ENCODE data around the gene OTOP3.

Gene OTOP3

DNA sequence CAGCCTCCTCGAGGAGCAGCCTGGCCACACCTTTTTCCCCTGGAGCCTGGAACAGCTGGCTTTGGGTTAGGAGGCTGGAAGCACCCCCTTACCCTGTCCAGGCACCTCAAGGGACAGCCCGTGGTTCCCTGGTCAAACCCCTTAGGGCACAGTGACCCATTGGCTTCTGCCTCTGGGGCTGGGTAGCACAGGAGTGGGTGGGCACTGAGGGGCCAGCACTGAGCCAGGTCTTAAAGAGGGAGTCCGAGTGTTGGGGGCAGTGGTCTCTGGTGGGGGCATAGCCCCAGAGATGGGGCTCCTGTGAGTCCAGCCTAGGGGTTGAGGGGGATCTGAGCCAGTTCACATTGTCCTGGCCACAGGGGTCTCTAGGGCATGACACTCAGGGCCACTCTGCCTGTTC lies 15.4 kb downstream of the OTOP3 start:
- no peak for TF ChIP-seq EZH2phosphoT487 (IDR thresholded peaks at IDR 0.05; ENCODE audit: low read depth)
- TF ChIP-seq, protein P1, sequence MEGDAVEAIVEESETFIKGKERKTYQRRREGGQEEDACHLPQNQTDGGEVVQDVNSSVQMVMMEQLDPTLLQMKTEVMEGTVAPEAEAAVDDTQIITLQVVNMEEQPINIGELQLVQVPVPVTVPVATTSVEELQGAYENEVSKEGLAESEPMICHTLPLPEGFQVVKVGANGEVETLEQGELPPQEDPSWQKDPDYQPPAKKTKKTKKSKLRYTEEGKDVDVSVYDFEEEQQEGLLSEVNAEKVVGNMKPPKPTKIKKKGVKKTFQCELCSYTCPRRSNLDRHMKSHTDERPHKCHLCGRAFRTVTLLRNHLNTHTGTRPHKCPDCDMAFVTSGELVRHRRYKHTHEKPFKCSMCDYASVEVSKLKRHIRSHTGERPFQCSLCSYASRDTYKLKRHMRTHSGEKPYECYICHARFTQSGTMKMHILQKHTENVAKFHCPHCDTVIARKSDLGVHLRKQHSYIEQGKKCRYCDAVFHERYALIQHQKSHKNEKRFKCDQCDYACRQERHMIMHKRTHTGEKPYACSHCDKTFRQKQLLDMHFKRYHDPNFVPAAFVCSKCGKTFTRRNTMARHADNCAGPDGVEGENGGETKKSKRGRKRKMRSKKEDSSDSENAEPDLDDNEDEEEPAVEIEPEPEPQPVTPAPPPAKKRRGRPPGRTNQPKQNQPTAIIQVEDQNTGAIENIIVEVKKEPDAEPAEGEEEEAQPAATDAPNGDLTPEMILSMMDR (IDR thresholded peaks at IDR 0.05; ENCODE audit: low read depth, low read length), result no peak
- Histone ChIP-seq H2AFZ (ENCODE audit: low read depth, low read length) (no peak overlapping the region), H3K4me3 (ENCODE audit: low read length) (no peak overlapping the region), H3K27ac (ENCODE audit: low read length) (no peak overlapping the region), H3K9me3 (ENCODE audit: insufficient read depth, low read length) (no peaks in the 10 kb centered on the region), H3K9ac (ENCODE audit: low read length) (no peak overlapping the region), H3K79me2 (ENCODE audit: low read length) (no peaks in the 10 kb centered on the region), H4K20me1 (ENCODE audit: insufficient read depth, low read length) (no peaks in the 10 kb centered on the region), H3K27me3 (ENCODE audit: low read depth, low read length) (no peaks in the 10 kb centered on the region), H3K4me2 (ENCODE audit: low read length) (no peak overlapping the region), H3K4me1 (ENCODE audit: low read length) (peaks cover 8% of the 10 kb centered on the region), H3K36me3 (replicated peaks; ENCODE audit: low read depth, low read length) (no peaks in the 10 kb centered on the region)

DNA sequence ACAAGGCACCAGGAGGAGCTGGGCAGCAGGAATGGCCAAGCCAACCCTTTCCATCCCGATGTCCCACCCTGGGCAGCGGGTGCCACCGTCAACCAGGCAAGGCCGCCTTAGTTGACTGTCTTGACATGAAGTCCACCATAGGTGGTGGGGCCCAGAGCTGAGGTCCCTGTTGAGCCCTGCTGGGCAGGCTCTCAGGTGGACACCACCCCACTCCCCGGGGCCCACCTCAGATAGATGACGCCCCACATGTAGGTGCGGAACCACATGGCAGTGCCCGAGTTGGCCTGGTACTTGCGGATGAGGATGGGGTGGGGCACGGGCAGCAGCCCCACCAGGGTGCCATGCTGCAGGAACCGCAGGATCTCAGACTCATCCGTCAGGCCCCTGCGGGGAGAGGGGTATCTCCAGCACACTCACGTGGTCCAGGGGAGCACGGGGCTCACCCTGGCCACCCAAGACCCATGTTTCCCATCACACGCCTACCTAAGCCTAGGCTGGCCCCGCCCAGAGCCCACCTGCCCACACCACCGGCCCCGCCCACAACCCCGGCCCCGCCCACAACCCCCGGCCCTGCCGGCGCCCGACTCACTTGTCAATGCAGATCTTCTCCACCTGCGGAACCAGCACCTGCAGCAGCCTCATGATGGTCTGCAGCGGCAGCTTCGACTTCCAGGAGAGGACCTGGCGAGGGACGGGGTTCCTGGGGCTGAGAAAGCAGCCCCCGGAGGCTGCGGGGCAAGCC lies 16.2 kb downstream of the OTOP3 start:
- H4K20me1 ChIP-seq (ENCODE audit: insufficient read depth, low read length), result no peaks in the 10 kb centered on the region
- H3K36me3 ChIP-seq (replicated peaks; ENCODE audit: low read depth, low read length), result no peaks in the 10 kb centered on the region
- H3K27ac ChIP-seq (ENCODE audit: low read length), result no peak overlapping the region
- H3K9me3 ChIP-seq (ENCODE audit: insufficient read depth, low read length), result no peaks in the 10 kb centered on the region
- no peaks in the 10 kb centered on the region for H3K27me3 ChIP-seq (ENCODE audit: low read depth, low read length)
- no peak overlapping the region for H3K4me2 ChIP-seq (ENCODE audit: low read length)
- 0 out of 2 replicates have a peak, but pooled peaks cover 3% of the 10 kb centered on the region for H3K4me1 ChIP-seq (ENCODE audit: low read length)
- no peak for TF ChIP-seq EZH2phosphoT487 (IDR thresholded peaks at IDR 0.05; ENCODE audit: low read depth)
- TF ChIP-seq, protein P1 (IDR thresholded peaks at IDR 0.05; ENCODE audit: low read depth, low read length), result no peak
- H3K79me2 ChIP-seq (ENCODE audit: low read length), result no peaks in the 10 kb centered on the region
- no peak overlapping the region for H2AFZ ChIP-seq (ENCODE audit: low read depth, low read length)
- H3K4me3 ChIP-seq (ENCODE audit: low read length), result no peak overlapping the region
- H3K9ac ChIP-seq (ENCODE audit: low read length), result no peak overlapping the region

- Histone ChIP-seq H3K27ac (ENCODE audit: low read length) (no peak overlapping the region), H3K9ac (ENCODE audit: low read length) (no peak overlapping the region), H3K36me3 (replicated peaks; ENCODE audit: low read depth, low read length) (no peaks in the 10 kb centered on the region), H3K79me2 (ENCODE audit: low read length) (no peaks in the 10 kb centered on the region), H2AFZ (ENCODE audit: low read depth, low read length) (no peak overlapping the region), H3K4me3 (ENCODE audit: low read length) (no peak overlapping the region), H3K4me1 (ENCODE audit: low read length) (0 out of 2 replicates have a peak, but pooled peaks cover 3% of the 10 kb centered on the region), H3K27me3 (ENCODE audit: low read depth, low read length) (no peaks in the 10 kb centered on the region), H3K9me3 (ENCODE audit: insufficient read depth, low read length) (no peaks in the 10 kb centered on the region), H4K20me1 (ENCODE audit: insufficient read depth, low read length) (no peaks in the 10 kb centered on the region), H3K4me2 (ENCODE audit: low read length) (no peak overlapping the region)
- no peak for TF ChIP-seq EZH2phosphoT487 (IDR thresholded peaks at IDR 0.05; ENCODE audit: low read depth)
- TF ChIP-seq, protein P1 (IDR thresholded peaks at IDR 0.05; ENCODE audit: low read depth, low read length), result no peak
Measured at GRCh38 chr17:74952431-74953133, 16.9 kb downstream of the OTOP3 start.

DNA sequence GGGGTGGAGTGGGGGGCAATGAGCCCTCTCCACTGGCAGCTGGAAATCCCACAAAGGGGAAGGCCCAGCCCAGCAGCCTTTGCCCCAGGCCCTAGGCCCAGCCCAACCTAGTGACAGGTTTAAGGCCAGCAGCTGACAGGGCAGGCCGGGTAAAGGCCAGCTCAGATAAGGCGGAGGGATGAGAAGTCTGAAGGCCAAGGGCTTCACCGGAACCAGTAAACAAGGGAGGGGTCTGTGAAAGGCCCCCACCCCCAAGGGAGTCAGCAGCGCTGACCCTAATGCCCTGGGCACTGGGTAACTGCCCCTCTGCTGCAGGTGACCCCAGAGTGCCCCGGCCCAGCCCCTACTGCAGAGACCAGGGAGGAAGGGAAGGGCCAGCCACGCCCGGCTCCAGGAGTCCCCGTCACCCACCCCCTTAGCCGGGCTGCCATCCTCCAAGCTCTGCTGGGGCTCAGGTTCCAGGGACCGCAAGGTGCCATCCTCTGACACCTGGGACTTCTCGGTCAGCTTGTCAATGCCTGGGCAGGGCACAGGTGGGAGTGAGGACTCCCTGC lies 17.5 kb downstream of the OTOP3 start:
- no peaks in the 10 kb centered on the region for H4K20me1 ChIP-seq (ENCODE audit: insufficient read depth, low read length)
- H3K9ac ChIP-seq (ENCODE audit: low read length), result no peak overlapping the region
- H3K27me3 ChIP-seq (ENCODE audit: low read depth, low read length), result no peaks in the 10 kb centered on the region
- H3K27ac ChIP-seq (ENCODE audit: low read length), result no peak overlapping the region
- H3K4me1 ChIP-seq (ENCODE audit: low read length), result peaks cover 6% of the 10 kb centered on the region; the same call in 1 of the 2 replicates
- TF ChIP-seq EZH2phosphoT487 (IDR thresholded peaks at IDR 0.05; ENCODE audit: low read depth), result no peak
- TF ChIP-seq, protein P1 (IDR thresholded peaks at IDR 0.05; ENCODE audit: low read depth, low read length), result no peak
- no peaks in the 10 kb centered on the region for H3K36me3 ChIP-seq (replicated peaks; ENCODE audit: low read depth, low read length)
- H3K4me2 ChIP-seq (ENCODE audit: low read length), result no peak overlapping the region
- no peak overlapping the region for H2AFZ ChIP-seq (ENCODE audit: low read depth, low read length)
- no peak overlapping the region for H3K4me3 ChIP-seq (ENCODE audit: low read length)
- H3K79me2 ChIP-seq (ENCODE audit: low read length), result no peaks in the 10 kb centered on the region
- H3K9me3 ChIP-seq (ENCODE audit: insufficient read depth, low read length), result no peaks in the 10 kb centered on the region

Data from OCI-LY3 (cell line).